ENCODE results near the gene SLC6A19.

GRCh38 chr5:1226231-1226630 is 24.8 kb downstream of the SLC6A19 start:
- TF ChIP-seq EZH2 (IDR thresholded peaks at IDR 0.05; ENCODE audit: borderline replicate concordance, insufficient read depth, low read depth, low read length, poor library complexity, severe bottlenecking) (no peak), CTCF (IDR thresholded peaks at IDR 0.05) (no peak)

All from B cell (primary cell).